KOPT-K1 (cell line): ENCODE data around the gene PPARD.
A peak's percentile ranks its signal among the peaks of the same experiment; 100 is the strongest.
"Not testable (repeated sequence)": the region's sequence is repeated elsewhere in the genome, so short reads cannot be mapped to it uniquely, and the experiment has no call there.

Source experiments
- H3K27ac ChIP-seq: fragments of 200-600 bp; sonication (generic); 2 replicates; pipeline ENCODE4 v1.5.1; 2016; ENCODE audit warnings: antibody characterized with exemption, mild to moderate bottlenecking, low read depth, low read length; ENCODE audit not compliant: poor library complexity, severe bottlenecking
- H3K36me3 ChIP-seq: fragments of 200-600 bp; sonication (generic); 2 replicates; pipeline ENCODE4 v1.5.1; 2017; ENCODE audit warnings: antibody characterized with exemption, mild to moderate bottlenecking, low read length, moderate library complexity; ENCODE audit not compliant: insufficient read depth
- H3K9me3 ChIP-seq: fragments of 200-600 bp; sonication (generic); 2 replicates; pipeline ENCODE4 v1.5.1; 2017; ENCODE audit warnings: antibody characterized with exemption, low read length, mild to moderate bottlenecking; ENCODE audit not compliant: insufficient read depth, poor library complexity, severe bottlenecking

The PPARD gene

GRCh38 chr6:35307138-35307537 lies 35.2 kb upstream of the PPARD start:
- H3K9me3 ChIP-seq, H3K27ac ChIP-seq: not testable (repeated sequence)
- H3K36me3 ChIP-seq: peaks cover 79% of the 10 kb centered on the region

- Histone ChIP-seq H3K27ac (peak overlapping the region; percentile 88), H3K36me3 (peaks cover 82% of the 10 kb centered on the region)
- not testable (repeated sequence) for H3K9me3 ChIP-seq
These were observed 33.8 kb upstream of the PPARD start for GRCh38 chr6:35308543-35308942.

GRCh38 chr6:35309611-35310264 lies 32.6 kb upstream of the PPARD start:
- Histone ChIP-seq H3K9me3 (no peaks in the 10 kb centered on the region), H3K27ac (peak overlapping the region; percentile 88), H3K36me3 (peaks cover 82% of the 10 kb centered on the region)

GRCh38 chr6:35310265-35310831 lies 32.0 kb upstream of the PPARD start:
- no peaks in the 10 kb centered on the region for H3K9me3 ChIP-seq
- H3K36me3 ChIP-seq: peaks cover 82% of the 10 kb centered on the region
- H3K27ac ChIP-seq: peak overlapping the region; percentile 88

GRCh38 chr6:35311390-35312075 lies 30.8 kb upstream of the PPARD start:
- H3K27ac ChIP-seq: peak overlapping the region; percentile 88
- H3K36me3 ChIP-seq: peaks cover 88% of the 10 kb centered on the region
- no peaks in the 10 kb centered on the region for H3K9me3 ChIP-seq

GRCh38 chr6:35312076-35312800 lies 30.1 kb upstream of the PPARD start:
- Histone ChIP-seq H3K9me3 (no peaks in the 10 kb centered on the region), H3K36me3 (peaks cover 88% of the 10 kb centered on the region), H3K27ac (peak overlapping the region; percentile 88)

- Histone ChIP-seq H3K36me3 (peaks cover 88% of the 10 kb centered on the region), H3K9me3 (no peaks in the 10 kb centered on the region), H3K27ac (peak overlapping the region; percentile 88)
These were observed 29.6 kb upstream of the PPARD start for GRCh38 chr6:35312807-35313206.

- no peak overlapping the region for H3K27ac ChIP-seq
- peaks cover 100% of the 10 kb centered on the region for H3K36me3 ChIP-seq
- H3K9me3 ChIP-seq: no peaks in the 10 kb centered on the region
These were observed 24.7 kb upstream of the PPARD start for GRCh38 chr6:35317483-35318195.

GRCh38 chr6:35318196-35319171 lies 23.9 kb upstream of the PPARD start:
- no peak overlapping the region for H3K27ac ChIP-seq
- no peaks in the 10 kb centered on the region for H3K9me3 ChIP-seq
- H3K36me3 ChIP-seq: peaks cover 100% of the 10 kb centered on the region

GRCh38 chr6:35319346-35320030 lies 22.9 kb upstream of the PPARD start:
- Histone ChIP-seq H3K36me3 (peaks cover 97% of the 10 kb centered on the region), H3K27ac (no peak overlapping the region), H3K9me3 (no peaks in the 10 kb centered on the region)

- Histone ChIP-seq H3K9me3 (no peaks in the 10 kb centered on the region), H3K27ac (no peak overlapping the region), H3K36me3 (peaks cover 97% of the 10 kb centered on the region)
These were observed 22.3 kb upstream of the PPARD start for GRCh38 chr6:35320031-35320410.

GRCh38 chr6:35321091-35321490 lies 21.3 kb upstream of the PPARD start:
- H3K9me3 ChIP-seq: no peaks in the 10 kb centered on the region
- H3K36me3 ChIP-seq: peaks cover 87% of the 10 kb centered on the region
- H3K27ac ChIP-seq: no peak overlapping the region

- Histone ChIP-seq H3K9me3 (no peaks in the 10 kb centered on the region), H3K36me3 (peaks cover 30% of the 10 kb centered on the region), H3K27ac (peak overlapping the region; percentile 26)
These were observed 14.9 kb upstream of the PPARD start for GRCh38 chr6:35327349-35328027.
